Embryonic facial prominence (tissue), 1 donor: ENCODE results near the gene MAST2.
"Not testable (repeated sequence)": the region's sequence is repeated elsewhere in the genome, so short reads cannot be mapped to it uniquely, and the experiment has no call there.

ENCODE experiments used
- DNase-seq: peaks from one replicate; pipeline ENCODE4 v3.0.0-alpha.2; 2016; ENCODE audit errors: extremely low spot score

The MAST2 gene

DNA sequence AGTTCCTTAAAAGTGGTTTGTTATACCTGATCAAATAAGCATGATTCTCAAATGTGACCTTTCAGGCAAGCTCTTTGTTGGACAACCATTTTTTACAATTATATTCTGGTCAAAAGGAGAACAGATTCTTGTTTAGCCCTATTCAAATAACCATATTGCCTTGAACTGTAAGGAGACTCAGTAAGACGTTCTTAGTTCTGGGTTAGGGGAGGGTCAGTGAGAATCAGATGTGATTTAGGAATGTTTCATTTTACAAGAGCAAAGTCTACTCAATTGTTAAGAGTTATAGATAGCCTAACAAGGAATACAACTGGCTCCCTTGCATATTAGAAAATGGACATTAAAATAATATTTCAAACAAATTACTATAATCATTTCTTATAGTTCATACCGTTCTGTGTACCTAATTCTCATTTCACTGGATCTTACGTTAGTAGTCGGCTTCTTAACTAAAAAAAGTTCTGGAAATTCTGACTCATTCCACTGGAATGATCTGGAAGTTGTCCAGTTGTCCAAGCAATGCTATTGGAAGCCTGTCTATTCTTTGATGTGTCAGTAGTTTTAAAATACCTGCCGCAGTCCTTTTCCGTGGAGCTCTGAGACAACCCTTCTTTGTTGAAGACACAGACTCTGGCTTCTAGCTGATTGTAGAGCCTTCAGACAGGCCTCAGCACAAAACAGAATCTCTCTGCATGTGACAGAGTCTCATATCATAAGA lies 88.8 kb downstream of the MAST2 start:
- no peak for DNase-seq

DNA sequence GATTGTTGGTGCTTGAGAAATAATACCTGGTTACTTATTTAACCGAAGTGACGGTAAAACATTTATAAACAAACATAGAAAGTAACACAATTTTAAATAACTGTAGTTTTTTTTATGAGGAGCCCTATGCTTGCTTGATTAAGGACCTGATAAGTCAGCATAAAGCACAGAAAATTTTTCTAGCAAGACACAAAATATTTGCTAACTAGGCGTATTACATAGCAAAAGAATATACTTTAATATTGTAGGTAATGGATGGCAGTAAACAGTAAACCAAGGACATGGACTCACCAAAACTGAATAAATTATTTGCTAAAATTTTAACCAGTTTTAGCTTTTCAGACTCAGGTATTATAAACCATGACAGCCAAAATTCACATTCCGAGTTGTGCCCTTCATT lies 90.9 kb downstream of the MAST2 start:
- no peak for DNase-seq

GRCh38 chr1:45894921-45895320 lies 91.5 kb downstream of the MAST2 start:
- DNase-seq, result no peak

DNA sequence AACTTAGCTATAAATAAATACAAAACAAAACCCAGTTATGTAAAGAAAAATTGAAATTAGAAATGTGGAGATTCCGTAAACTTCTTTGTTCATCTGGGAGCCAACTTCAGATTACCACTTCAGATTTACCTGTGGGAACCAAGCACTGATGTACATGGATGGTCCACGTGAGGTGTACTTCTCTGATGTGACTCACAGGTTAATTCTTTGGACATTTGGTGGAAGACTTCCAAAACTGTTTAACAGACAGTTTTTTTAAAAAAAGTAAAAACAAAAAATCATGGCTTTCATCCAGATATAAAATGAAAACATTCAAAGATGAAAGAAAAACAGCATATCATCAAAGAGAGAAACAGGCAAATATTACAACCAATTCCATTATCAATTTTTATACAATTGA lies 92.0 kb downstream of the MAST2 start:
- DNase-seq, result no peak

DNA sequence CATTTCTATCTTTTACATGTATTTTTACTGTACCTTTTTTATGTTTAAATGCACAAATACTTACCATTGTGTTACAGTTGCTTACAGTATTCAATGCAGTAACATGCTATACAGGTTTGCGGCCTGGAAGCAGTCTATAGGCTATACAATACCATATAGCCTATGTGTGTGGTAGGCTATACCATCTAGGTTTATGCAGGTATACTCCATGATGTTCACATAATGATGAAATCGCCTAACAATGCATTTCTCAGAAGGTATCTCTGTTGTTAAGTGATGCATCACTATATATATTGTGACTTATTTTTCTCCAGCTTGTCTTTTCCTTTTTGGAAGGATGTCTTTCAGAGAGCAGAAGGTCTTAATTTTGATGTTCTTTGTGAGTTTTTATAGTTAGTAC lies 103.5 kb downstream of the MAST2 start:
- no peak for DNase-seq

- DNase-seq, result no peak
Observed at GRCh38 chr1:45908611-45909140, 105.3 kb downstream of the MAST2 start.

DNA sequence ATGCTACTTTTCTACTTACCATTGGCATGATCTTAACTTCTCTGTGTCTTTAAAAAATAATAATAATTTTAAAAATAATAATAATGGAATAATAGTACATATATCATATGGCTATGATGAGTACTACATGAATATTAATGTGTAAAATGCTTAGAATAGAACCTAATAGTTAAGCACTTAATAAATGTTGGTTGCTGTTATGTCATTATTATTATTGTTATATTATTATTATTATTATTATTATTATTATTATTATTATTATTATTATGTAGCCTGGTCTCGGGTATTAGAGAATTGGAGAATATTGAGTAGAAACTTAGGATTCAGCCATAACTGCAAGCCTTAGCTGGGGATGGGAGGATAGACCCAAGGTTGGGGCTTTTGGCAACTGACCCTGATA lies 108.2 kb downstream of the MAST2 start:
- DNase-seq, result no peak

GRCh38 chr1:45913183-45913683 lies 109.8 kb downstream of the MAST2 start:
- DNase-seq, result no peak

DNA sequence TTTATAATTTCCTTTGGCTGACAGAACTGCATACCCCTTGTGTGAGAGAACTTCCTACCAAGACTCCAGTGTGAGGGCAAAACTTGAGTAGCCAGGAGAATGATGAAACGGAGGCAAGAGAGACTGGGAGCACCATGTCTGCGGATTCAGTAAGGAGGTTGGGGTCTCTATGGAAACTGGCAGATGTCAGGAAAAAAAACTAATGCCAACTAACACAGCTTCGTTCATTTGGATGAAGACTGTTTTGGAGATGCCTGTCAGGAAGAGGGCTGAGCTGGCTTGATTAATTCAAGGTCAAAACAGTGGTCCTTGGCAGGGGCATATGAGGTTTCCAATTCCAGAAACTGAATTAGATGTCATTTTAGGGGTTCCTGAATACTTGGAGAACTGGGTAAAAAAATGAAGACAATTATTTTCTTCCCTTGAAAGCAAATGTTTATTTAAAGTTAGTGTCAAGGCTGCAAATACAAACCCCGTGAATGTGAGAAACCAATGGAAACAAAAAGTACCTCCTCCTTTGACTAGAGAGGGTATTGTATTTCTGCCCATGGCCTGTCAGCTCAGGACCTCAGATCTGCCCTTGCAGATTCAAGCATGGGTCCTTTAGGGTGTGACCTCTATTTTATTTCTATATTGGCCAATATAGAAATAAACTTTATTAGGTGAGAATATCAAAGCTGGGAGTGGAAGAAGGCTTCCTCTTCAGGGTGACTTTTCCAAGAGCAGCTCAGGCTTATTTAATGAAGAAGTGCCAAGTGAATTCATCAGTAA lies 110.5 kb downstream of the MAST2 start:
- DNase-seq, result no peak

GRCh38 chr1:45914836-45915235 lies 111.4 kb downstream of the MAST2 start:
- DNase-seq, result no peak

DNA sequence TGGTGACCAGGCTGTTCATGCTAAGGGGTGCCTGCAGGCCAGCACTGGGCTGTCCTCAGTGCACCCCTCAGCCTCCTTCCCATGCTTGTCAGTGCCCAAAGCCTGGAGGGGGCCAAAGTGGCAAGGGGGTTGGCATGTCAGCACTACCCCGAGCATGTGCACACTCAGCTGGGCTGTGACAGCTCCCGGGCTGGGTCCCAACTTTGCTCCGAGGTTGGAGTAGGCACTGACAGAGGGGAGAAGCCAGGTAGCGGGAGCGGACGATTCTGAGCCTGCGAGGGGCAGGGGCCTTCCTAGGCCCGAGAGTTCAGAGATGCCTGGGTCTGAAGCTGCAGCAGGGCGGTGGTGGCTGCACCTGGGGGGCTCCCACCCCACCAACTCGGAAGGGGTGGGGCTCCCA lies 119.0 kb downstream of the MAST2 start:
- DNase-seq, result no peak

DNA sequence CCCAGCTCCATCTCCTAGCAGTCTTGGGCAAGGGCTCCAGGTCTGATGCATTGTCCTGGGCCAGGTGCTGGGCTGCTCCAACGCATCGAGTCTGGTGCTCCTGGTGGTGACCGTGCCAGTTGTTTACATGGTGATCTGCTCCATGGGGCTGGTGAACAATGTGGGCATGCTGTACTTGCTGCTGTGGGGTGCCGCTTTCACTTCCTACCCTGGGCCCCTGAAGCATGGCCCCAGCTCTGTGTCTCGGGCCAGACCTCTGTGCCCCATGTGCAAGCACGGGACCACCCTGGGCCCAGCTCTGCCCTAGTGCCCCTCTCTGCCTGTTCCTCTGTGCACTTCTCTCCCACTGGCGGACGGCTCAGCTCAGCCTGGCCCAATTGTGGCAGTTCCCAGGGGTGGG lies 119.4 kb downstream of the MAST2 start:
- no peak for DNase-seq

GRCh38 chr1:45923343-45923742 lies 119.9 kb downstream of the MAST2 start:
- no peak for DNase-seq

GRCh38 chr1:45924736-45925135 lies 121.3 kb downstream of the MAST2 start:
- DNase-seq, result no peak

- DNase-seq, result no peak
Observed at GRCh38 chr1:45925728-45926287, 122.4 kb downstream of the MAST2 start.

- no peak for DNase-seq
Observed at GRCh38 chr1:45926330-45926729, 122.9 kb downstream of the MAST2 start.

DNA sequence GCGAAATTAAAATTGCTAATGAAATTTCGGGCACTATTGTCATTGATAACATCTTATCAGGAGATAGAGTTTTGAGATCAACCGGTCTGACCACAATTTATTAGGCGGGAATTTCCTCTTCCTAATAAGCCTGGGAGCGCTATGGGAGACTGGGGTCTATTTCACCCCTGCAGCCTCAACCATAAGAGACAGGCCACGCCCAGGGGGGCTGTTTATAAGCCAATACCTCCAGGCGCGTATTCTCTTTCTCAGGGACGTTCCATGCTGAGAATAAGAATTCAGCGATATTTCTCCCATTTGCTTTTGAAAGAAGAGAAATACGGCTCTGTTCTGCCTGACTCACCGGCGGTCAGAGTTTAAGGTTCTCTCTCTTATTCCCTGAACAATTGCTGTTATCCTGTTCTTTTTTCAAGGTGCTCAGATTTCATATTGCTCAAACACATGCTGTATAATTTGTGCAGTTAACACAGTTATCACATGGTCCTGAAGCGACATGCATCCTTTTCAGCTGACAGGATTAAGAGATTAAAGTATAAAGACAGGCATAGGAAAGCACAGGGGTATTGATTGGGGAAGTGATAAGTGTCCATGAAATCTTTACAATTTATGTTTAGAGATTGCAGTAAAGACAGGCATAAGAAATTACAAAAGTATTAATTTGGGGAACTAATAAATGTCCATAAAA lies 124.0 kb downstream of the MAST2 start:
- DNase-seq, result not testable (repeated sequence)

DNA sequence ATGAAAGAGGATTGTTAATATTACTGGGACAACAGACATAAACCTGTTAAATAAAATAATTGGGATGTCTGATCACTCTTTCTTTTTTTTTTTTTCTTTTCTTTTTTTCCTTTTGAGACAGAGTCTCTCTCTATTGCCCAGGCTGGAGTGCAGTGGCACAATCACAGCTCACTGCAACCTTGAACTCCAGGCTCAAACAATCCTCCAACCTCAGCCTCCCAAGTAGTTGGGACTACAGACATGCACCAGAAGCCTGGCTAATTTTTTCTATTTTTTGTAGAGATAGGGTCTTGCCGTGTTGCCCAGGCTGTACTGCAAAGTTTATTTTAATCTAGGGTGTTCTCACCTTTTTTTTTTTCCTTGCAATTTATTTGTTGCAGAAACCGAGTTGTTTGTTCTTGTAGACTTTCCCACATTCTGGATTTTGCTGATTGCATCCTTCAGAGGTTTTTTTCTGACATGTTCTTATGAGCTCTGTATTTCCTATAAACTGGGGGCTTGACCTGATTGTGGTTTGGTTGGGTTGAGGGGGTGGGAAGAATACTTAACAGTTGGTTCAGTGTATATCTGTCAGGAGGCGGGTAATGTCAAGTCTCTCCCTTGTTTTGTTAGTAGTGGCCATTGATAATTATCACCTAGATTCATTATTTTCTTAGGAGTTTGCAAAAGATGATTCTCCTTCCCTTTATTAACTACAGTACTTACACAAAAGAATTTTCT lies 125.2 kb downstream of the MAST2 start:
- no peak for DNase-seq

DNA sequence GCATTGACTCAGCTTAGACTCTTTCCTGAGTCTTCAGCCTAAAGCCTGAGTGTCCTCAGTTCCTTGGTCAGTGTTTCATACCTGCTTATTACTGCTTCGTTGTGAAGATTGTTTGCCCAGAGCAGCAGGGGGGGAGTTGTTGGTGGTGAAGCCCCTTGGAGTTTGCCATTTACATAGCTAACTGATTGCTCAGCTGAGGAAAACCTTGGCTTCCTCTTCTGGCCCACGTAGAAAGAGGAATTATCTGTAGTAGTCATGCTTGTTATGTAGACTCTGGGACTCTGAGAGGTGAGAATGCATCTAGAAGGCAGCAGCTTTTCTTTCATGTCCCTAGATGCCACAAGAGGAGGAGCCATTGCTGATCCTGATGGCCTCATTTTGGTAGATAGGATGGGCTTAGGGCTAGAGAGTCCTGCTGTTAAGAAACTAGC lies 125.9 kb downstream of the MAST2 start:
- no peak for DNase-seq

- no peak for DNase-seq
Observed at GRCh38 chr1:45930258-45931150, 127.1 kb downstream of the MAST2 start.
